Measurements from ENCODE around the gene GIT1. TPM values are rescaled to one million over a fixed set of nuclear protein-coding genes. Genes with fewer than 3 reads are reported as not detected.

GIT1 gene
- total and polyA plus RNA-seq, 2 of the 13 experiments (the other 11 are each of a cell fraction or from before 2014, with no cell fraction given): 14.2 to 30.8 TPM

GRCh38 chr17:29589524-29590410, at the start of gene GIT1 (continued):
- TF ChIP-seq ZBED4 (CRISPR knock-in tag; IDR thresholded peaks at IDR 0.05; ENCODE audit: borderline replicate concordance): no peak
- no peak for TF ChIP-seq ZNF530 (CRISPR knock-in tag; IDR thresholded peaks at IDR 0.05; ENCODE audit: low read depth)
- no peak for TF ChIP-seq TIGD3 (CRISPR knock-in tag; IDR thresholded peaks at IDR 0.05; ENCODE audit: borderline replicate concordance)
- TF ChIP-seq MIER3 (CRISPR knock-in tag; IDR thresholded peaks at IDR 0.05; ENCODE audit: borderline replicate concordance): no peak
- 0 out of 2 replicates have a peak, but pooled peaks have one; percentile 63 for TF ChIP-seq SIN3A (IDR thresholded peaks at IDR 0.05; ENCODE audit: borderline replicate concordance, low read depth, low read length)
- TF ChIP-seq ZNF350 (CRISPR knock-in tag; IDR thresholded peaks at IDR 0.05; ENCODE audit: borderline replicate concordance, low read depth): 0 out of 2 replicates have a peak, but pooled peaks have one; percentile 13
- no peak for TF ChIP-seq PCBP2 (optimal IDR thresholded peaks at IDR 0.05; ENCODE audit: low read depth, low read length, poor library complexity, severe bottlenecking)
- no peak for TF ChIP-seq ZNF275 (CRISPR knock-in tag; IDR thresholded peaks at IDR 0.05; ENCODE audit: borderline replicate concordance)
- TF ChIP-seq SOX13 (IDR thresholded peaks at IDR 0.05): no peak
- no peak for TF ChIP-seq SOX13 (CRISPR knock-in tag; conservative IDR thresholded peaks at IDR 0.05 in 1 of 2, IDR thresholded peaks at IDR 0.05 in 1 of 2)
- TF ChIP-seq ZNF430 (CRISPR knock-in tag; IDR thresholded peaks at IDR 0.05): no peak
- TF ChIP-seq ZNF784 (CRISPR knock-in tag; IDR thresholded peaks at IDR 0.05; ENCODE audit: borderline replicate concordance): no peak; the same call in 1 of the 2 replicates
- TF ChIP-seq ZNF713 (CRISPR knock-in tag; IDR thresholded peaks at IDR 0.05): no peak
- TF ChIP-seq ZNF747 (CRISPR knock-in tag; IDR thresholded peaks at IDR 0.05; ENCODE audit: borderline replicate concordance): 0 out of 2 replicates have a peak, but pooled peaks have one; percentile 17
- TF ChIP-seq SALL1 (CRISPR knock-in tag; IDR thresholded peaks at IDR 0.05): peak; percentile 13
- 0 out of 2 replicates have a peak, but pooled peaks have one; percentile 2 for TF ChIP-seq ZNF788 (CRISPR knock-in tag; IDR thresholded peaks at IDR 0.05; ENCODE audit: borderline replicate concordance)
- no peak; the same call in 1 of the 2 replicates for TF ChIP-seq TFDP1 (CRISPR knock-in tag; IDR thresholded peaks at IDR 0.05; ENCODE audit: borderline replicate concordance)
